CD4-positive, alpha-beta T cell (primary cell): Measurements from ENCODE around the gene MEIS1. TPM values are rescaled to one million over a fixed set of nuclear protein-coding genes. Genes with fewer than 3 reads are reported as not detected.

Experiments used
- ATAC-seq: fragments of 200-7000 bp; cut with Tn5 transposase; one replicate; pipeline ENCODE4 v1.10.0; 2022; ENCODE audit warnings: mild to moderate bottlenecking; ENCODE audit not compliant: poor library complexity
- CTCF ChIA-PET: fragments of 350-600 bp; sonication (Branson Sonifier 250); formaldehyde crosslinking; loops from one replicate; lab custom pipeline; 2021; ENCODE audit warnings: antibody characterized with exemption, inconsistent platforms; lab: Charles Lee
- POLR2A ChIA-PET: fragments of 350-600 bp; sonication (Branson Sonifier 250); formaldehyde crosslinking; loops from one replicate; lab custom pipeline; 2021; ENCODE audit warnings: antibody characterized with exemption, inconsistent platforms; lab: Charles Lee
- DNase-seq, 14 experiments: peaks; one replicate each; pipeline ENCODE4 v3.0.0-alpha.2; 2013 to 2020; ENCODE audit warnings: mixed read lengths in 2 of 14
- H3K27ac ChIP-seq, 2 donors: one replicate each; pipeline versions ENCODE4 v1.5.1 to v1.7.0; 2013; ENCODE audit warnings: low read length in 2 of 2, low read depth in 1 of 2, mild to moderate bottlenecking in 1 of 2
- H3K27me3 ChIP-seq, 2 experiments: 1 replicate in 1 of 2; 2 replicates in 1 of 2; pipeline versions ENCODE4 v1.6.1 to v1.7.0; 2013; ENCODE audit warnings: low read length in 2 of 2, control low read depth in 1 of 2, mild to moderate bottlenecking in 1 of 2, moderate library complexity in 1 of 2; ENCODE audit not compliant: insufficient read depth in 2 of 2, control insufficient read depth in 1 of 2
- H3K36me3 ChIP-seq: one replicate; pipeline ENCODE4 v1.6.1; 2013; ENCODE audit warnings: low read length, control low read depth; ENCODE audit not compliant: insufficient read depth
- H3K4me1 ChIP-seq: one replicate; pipeline ENCODE4 v1.6.1; 2013; ENCODE audit warnings: low read length, control low read depth; ENCODE audit not compliant: insufficient read depth
- H3K4me3 ChIP-seq: one replicate; pipeline ENCODE4 v1.5.1; 2013; ENCODE audit warnings: mild to moderate bottlenecking, low read length, moderate library complexity
- H3K9me3 ChIP-seq, 2 experiments: 1 replicate in 1 of 2; 2 replicates in 1 of 2; pipeline versions ENCODE4 v1.6.1 to v1.7.0; 2013; ENCODE audit warnings: low read length in 2 of 2, mild to moderate bottlenecking in 2 of 2, control low read depth in 1 of 2, moderate library complexity in 1 of 2; ENCODE audit not compliant: control insufficient read depth in 1 of 2, insufficient read depth in 1 of 2
- H3K27ac Mint-ChIP-seq: one replicate; pipeline ENCODE4 v1.8.0; 2020; ENCODE audit warnings: mixed read lengths
- H3K27me3 Mint-ChIP-seq: one replicate; pipeline ENCODE4 v1.8.0; 2021; ENCODE audit warnings: mixed read lengths
- H3K36me3 Mint-ChIP-seq: one replicate; pipeline ENCODE4 v1.8.0; 2021; ENCODE audit warnings: low read depth, mixed read lengths
- H3K4me1 Mint-ChIP-seq: one replicate; pipeline ENCODE4 v1.8.0; 2021; ENCODE audit warnings: low read depth, mixed read lengths
- H3K4me3 Mint-ChIP-seq: one replicate; pipeline ENCODE4 v1.8.0; 2020; ENCODE audit warnings: mild to moderate bottlenecking, mixed read lengths
- H3K9me3 Mint-ChIP-seq: one replicate; pipeline ENCODE4 v1.8.0; 2020; ENCODE audit warnings: mixed read lengths
- intact Hi-C, 2 experiments: fragments of 100-400 bp; cut with DNase I in 1 of 2; cut with micrococcal nuclease in 1 of 2; formaldehyde crosslinking; loops; one replicate each; pipeline versions ENCODE4 v1.15.1 to v1.9.0; 2023 to 2025; cut with DNase I, micrococcal nuclease
- total RNA-seq, 174 experiments: library from RNA in 2 of 174; stranded (reverse) in 2 of 174; gene quantifications; one replicate each; pipeline ENCODE4 v1.2.3 and lab custom pipeline; 2021 to 2026
- TF ChIP-seq, protein P1 (sequence below): fragments of 200-600 bp; IDR thresholded peaks from one replicate; pipeline ENCODE4 v1.8.0; 2022; ENCODE audit warnings: antibody characterized with exemption, mild to moderate bottlenecking

Gene MEIS1
- total RNA-seq, 2 experiments from 2014 or later: not detected

DNA sequence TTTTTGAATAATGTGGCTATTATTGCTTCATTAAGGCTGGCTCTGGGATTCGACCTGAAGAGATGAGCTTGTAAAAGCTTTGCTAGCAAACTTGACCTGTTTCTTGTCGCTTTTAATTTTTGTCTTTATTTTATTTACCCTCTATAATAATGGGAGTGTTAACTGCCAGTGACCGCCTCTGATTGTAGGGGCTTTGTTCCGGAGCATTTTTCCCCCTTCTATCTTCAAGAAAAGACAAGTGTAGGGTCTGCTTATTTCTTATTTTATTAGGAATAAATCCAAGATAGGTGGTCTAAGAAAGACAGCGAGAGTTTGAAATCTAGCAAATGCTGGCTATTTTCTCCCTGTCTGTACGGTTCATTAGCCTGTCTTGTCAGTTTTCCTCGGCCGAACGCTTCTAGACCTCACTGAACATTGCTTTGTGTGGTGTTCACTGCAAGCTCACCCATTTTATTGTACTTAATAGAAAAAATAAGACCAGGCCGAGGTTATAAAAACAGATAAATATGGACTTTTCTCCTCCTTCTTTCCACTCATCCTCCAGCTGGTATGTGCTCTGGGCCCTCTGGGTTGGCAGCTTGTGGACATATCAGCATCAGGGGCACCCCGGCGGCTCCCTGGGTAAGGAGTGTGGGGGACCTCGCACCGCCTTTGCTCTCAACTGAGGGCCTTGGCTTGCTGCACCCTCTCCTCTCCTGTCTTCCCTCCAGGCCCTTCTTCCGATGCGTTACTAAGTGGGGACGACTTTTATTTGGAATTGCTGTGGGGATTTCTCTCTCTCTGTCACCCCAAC, 8.5 kb downstream of the MEIS1 start:
- H3K4me3 Mint-ChIP-seq: no peak overlapping the region
- Histone ChIP-seq H3K36me3 (no peaks in the 10 kb centered on the region), H3K9me3 (peaks cover 0 to 48% of the 10 kb centered on the region in 2 experiments), H3K4me3 (no peak overlapping the region), H3K27ac (no peak overlapping the region), H3K4me1 (no peaks in the 10 kb centered on the region), H3K27me3 (peaks cover 60 to 89% of the 10 kb centered on the region in 2 experiments)
- TF ChIP-seq, protein P1, sequence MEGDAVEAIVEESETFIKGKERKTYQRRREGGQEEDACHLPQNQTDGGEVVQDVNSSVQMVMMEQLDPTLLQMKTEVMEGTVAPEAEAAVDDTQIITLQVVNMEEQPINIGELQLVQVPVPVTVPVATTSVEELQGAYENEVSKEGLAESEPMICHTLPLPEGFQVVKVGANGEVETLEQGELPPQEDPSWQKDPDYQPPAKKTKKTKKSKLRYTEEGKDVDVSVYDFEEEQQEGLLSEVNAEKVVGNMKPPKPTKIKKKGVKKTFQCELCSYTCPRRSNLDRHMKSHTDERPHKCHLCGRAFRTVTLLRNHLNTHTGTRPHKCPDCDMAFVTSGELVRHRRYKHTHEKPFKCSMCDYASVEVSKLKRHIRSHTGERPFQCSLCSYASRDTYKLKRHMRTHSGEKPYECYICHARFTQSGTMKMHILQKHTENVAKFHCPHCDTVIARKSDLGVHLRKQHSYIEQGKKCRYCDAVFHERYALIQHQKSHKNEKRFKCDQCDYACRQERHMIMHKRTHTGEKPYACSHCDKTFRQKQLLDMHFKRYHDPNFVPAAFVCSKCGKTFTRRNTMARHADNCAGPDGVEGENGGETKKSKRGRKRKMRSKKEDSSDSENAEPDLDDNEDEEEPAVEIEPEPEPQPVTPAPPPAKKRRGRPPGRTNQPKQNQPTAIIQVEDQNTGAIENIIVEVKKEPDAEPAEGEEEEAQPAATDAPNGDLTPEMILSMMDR: no peak
- POLR2A ChIA-PET: no interaction called here
- no peak overlapping the region for H3K27ac Mint-ChIP-seq
- ATAC-seq (no peak), DNase-seq (no peak)
- H3K27me3 Mint-ChIP-seq: peaks cover 69% of the 10 kb centered on the region
- H3K9me3 Mint-ChIP-seq: no peaks in the 10 kb centered on the region
- H3K4me1 Mint-ChIP-seq: peaks cover 9% of the 10 kb centered on the region
- CTCF ChIA-PET: no interaction called here
- no peaks in the 10 kb centered on the region for H3K36me3 Mint-ChIP-seq
- intact Hi-C loops: no loop called here

DNA sequence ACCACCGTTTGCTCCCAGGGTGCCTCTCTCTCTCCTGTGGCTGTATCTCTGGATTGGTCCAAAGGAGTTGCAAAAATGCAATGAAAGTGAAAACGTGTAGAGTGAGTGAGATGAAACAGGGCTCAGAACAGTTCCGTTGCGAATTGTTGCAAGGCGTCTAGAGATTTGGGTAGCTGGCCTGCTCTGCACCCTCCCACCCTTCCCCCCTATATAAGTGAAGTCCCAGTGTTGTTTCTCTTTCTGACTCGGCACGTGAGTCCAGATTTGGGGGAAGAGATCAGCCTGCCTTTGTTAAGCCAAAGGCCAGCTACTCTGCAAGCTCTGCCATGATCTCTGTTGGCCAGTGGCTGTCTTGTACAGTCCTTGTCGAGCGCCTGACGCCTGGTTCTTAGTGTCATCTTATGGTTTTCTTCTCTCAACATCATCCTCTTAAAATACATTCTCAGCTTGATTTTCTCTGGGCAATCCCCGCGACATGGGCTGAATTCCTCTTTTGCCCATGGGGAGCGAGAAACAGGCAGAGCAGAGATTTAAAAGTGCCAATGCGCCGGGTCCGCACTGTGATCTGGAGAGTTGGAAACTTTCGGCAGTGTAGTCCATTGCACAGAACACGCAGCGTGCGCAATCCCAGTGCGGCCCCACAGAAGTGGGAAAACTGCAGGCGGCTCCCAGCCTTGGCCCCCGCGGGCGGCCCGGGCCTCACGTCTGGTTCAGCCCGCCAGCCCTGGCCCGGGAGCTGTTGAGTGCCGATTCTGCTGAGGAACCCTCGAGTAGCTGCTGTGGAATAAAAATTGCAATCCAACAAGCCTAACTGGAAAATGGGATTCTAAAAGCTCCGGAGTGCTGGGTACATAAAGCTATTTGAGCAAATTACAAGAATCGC, 9.3 kb downstream of the MEIS1 start:
- H3K4me3 ChIP-seq: no peak overlapping the region
- ATAC-seq: no peak
- Mint-ChIP-seq H3K4me3 (no peak overlapping the region), H3K4me1 (peaks cover 9% of the 10 kb centered on the region), H3K36me3 (no peaks in the 10 kb centered on the region), H3K27ac (no peak overlapping the region), H3K27me3 (peaks cover 65% of the 10 kb centered on the region), H3K9me3 (no peaks in the 10 kb centered on the region)
- H3K36me3 ChIP-seq: no peaks in the 10 kb centered on the region
- POLR2A ChIA-PET: no interaction called here
- H3K9me3 ChIP-seq: peaks cover 0 to 45% of the 10 kb centered on the region in 2 experiments
- no peak overlapping the region for H3K27ac ChIP-seq
- intact Hi-C loops: no loop called here
- H3K27me3 ChIP-seq: peaks cover 53 to 82% of the 10 kb centered on the region in 2 experiments
- TF ChIP-seq, protein P1: no peak
- CTCF ChIA-PET: no interaction called here
- DNase-seq: no peak
- no peaks in the 10 kb centered on the region for H3K4me1 ChIP-seq

DNA sequence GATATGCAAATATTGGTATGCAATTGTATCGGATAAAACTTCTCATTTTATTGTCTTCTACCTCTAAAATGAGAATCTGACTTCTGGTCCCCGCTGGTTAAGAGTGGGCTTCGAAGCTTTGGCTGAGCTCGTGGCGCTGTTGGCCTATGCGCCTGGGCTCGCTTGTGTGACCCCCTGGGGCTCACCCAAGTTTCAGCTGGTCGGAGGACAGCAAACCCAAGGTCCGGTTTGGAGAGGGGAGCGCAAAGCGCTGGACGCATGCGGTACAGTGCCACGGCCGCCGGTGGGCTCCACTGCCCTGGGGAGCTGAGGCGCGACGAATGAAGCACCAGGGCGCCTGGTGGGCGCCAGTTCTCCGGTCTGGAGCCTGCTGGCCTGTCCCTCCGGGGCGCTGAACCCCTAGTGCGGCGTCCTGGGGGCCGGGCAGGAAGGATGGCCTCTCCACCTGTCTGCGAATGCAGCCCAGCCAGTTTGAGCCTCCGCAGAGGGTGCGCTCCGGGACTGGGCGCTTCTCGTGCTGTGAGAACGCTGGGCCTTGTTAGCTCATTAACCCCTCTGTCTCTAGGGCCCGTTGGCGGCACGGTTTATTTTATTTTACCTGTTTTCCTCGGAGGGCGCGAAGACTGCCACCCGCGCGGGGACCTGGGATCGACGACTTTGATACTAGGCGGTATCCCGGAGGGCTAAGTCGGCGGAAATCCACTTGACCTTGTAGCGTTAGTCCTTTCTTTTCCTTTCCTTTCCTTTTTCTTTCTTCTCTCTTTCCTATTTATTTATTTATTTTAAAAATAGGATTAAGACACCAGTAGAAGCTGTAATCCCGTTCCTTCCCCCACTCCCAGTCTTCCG, 10.4 kb downstream of the MEIS1 start:
- peaks cover 55% of the 10 kb centered on the region for H3K27me3 Mint-ChIP-seq
- H3K27ac Mint-ChIP-seq: no peak overlapping the region
- peaks cover under 1% of the 10 kb centered on the region for H3K4me1 Mint-ChIP-seq
- Histone ChIP-seq H3K36me3 (no peaks in the 10 kb centered on the region), H3K4me3 (no peak overlapping the region), H3K4me1 (no peaks in the 10 kb centered on the region), H3K27me3 (peaks cover 42 to 74% of the 10 kb centered on the region in 2 experiments), H3K27ac (no peak overlapping the region), H3K9me3 (peaks cover 0 to 34% of the 10 kb centered on the region in 2 experiments)
- intact Hi-C loops: no loop called here
- H3K4me3 Mint-ChIP-seq: no peak overlapping the region
- no peak for DNase-seq
- CTCF ChIA-PET: no interaction called here
- no peaks in the 10 kb centered on the region for H3K9me3 Mint-ChIP-seq
- TF ChIP-seq, protein P1: no peak
- no peak for ATAC-seq
- POLR2A ChIA-PET: no interaction called here
- H3K36me3 Mint-ChIP-seq: no peaks in the 10 kb centered on the region
